Neural cell (in vitro differentiated cells): ENCODE measurements around the gene CLDN34. TPM values are rescaled to one million over a fixed set of nuclear protein-coding genes. Genes with fewer than 3 reads are reported as not detected.

Experiments used
- H2AFZ ChIP-seq: fragments of 200-600, 300-800 bp; sonication (generic), shearing (Covaris generic); 2 replicates; pipeline ENCODE4 v1.6.0; 2014; ENCODE audit warnings: low read depth, mild to moderate bottlenecking, antibody characterized with exemption, low read length, moderate library complexity
- H3F3A ChIP-seq: fragments of 200-600 bp; shearing (Covaris generic); 2 replicates; pipeline ENCODE4 v1.6.1; 2016; ENCODE audit warnings: mild to moderate bottlenecking, moderate library complexity, mixed read lengths, antibody characterized with exemption, low read length; ENCODE audit not compliant: insufficient read depth, poor library complexity, severe bottlenecking
- H3K27ac ChIP-seq: fragments of 200-600, 300-800 bp; sonication (generic), shearing (Covaris generic); 2 replicates; pipeline ENCODE4 v1.5.1; 2014; ENCODE audit warnings: mild to moderate bottlenecking, low read length, moderate library complexity
- H3K27me3 ChIP-seq: fragments of 300-800, 200-600 bp; sonication (generic), shearing (Covaris generic); 2 replicates; pipeline ENCODE4 v1.6.0; 2014; ENCODE audit warnings: mild to moderate bottlenecking, low read depth, low read length, moderate library complexity; ENCODE audit not compliant: insufficient read depth
- H3K36me3 ChIP-seq: fragments of 300-800, 200-600 bp; sonication (generic), shearing (Covaris generic); 2 replicates; pipeline ENCODE4 v1.5.1; 2014; ENCODE audit warnings: mild to moderate bottlenecking, antibody characterized with exemption, low read length, moderate library complexity; ENCODE audit not compliant: insufficient read depth
- H3K4me2 ChIP-seq: fragments of 300-800, 200-600 bp; sonication (generic), shearing (Covaris generic); 2 replicates; pipeline ENCODE4 v1.6.0; 2014; ENCODE audit warnings: mild to moderate bottlenecking, low read length
- H3K4me3 ChIP-seq: fragments of 300-800, 200-600 bp; sonication (generic), shearing (Covaris generic); 2 replicates; pipeline ENCODE4 v1.5.1; 2014; ENCODE audit warnings: mild to moderate bottlenecking, low read length, moderate library complexity
- H3K79me2 ChIP-seq: fragments of 200-600 bp; shearing (Covaris generic); replicated peaks from 2 replicates; pipeline ENCODE4 v1.6.0; 2014; ENCODE audit warnings: mild to moderate bottlenecking, low read length, moderate library complexity; ENCODE audit not compliant: insufficient read depth
- H3K9ac ChIP-seq: fragments of 300-800, 200-600 bp; sonication (generic), shearing (Covaris generic); 2 replicates; pipeline ENCODE4 v1.6.1; 2016; ENCODE audit warnings: mild to moderate bottlenecking, low read length, mixed read lengths
- H3K9me2 ChIP-seq: fragments of 200-600 bp; shearing (Covaris generic); 2 replicates; pipeline ENCODE4 v1.6.1; 2016; ENCODE audit warnings: mild to moderate bottlenecking, low read length, mixed read lengths; ENCODE audit not compliant: insufficient read depth
- H3K9me3 ChIP-seq: fragments of 200-600, 300-800 bp; sonication (generic), shearing (Covaris generic); 2 replicates; pipeline ENCODE4 v1.6.1; 2016; ENCODE audit warnings: mild to moderate bottlenecking, mixed run types, low read length, moderate library complexity, mixed read lengths
- H4K20me1 ChIP-seq: fragments of 200-600 bp; shearing (Covaris generic); 2 replicates; pipeline ENCODE4 v1.6.1; 2016; ENCODE audit warnings: mild to moderate bottlenecking, mixed run types; ENCODE audit not compliant: insufficient read depth
- EP300 ChIP-seq: fragments of 450-650 bp; conservative IDR thresholded peaks from 2 replicates; pipeline ENCODE4 v1.6.1; 2014; ENCODE audit warnings: antibody characterized with exemption, mild to moderate bottlenecking, moderate library complexity; ENCODE audit not compliant: poor library complexity, severe bottlenecking
- EZH2 ChIP-seq: fragments of 200-600, 300-800 bp; shearing (Covaris generic), sonication (generic); IDR thresholded peaks from 2 replicates; pipeline ENCODE4 v1.6.1; 2014; ENCODE audit warnings: antibody characterized with exemption, low read length, borderline replicate concordance, mild to moderate bottlenecking; ENCODE audit not compliant: insufficient read depth, poor library complexity, severe bottlenecking
- MXI1 ChIP-seq: fragments of 450-650 bp; conservative IDR thresholded peaks from 2 replicates; pipeline ENCODE4 v1.6.1; 2014; ENCODE audit warnings: antibody characterized with exemption, mild to moderate bottlenecking; ENCODE audit not compliant: poor library complexity, severe bottlenecking
- POLR2AphosphoS5 ChIP-seq: IDR thresholded peaks from 2 replicates; pipeline ENCODE4 v1.6.1; 2012
- RAD21 ChIP-seq: fragments of 450-650 bp; conservative IDR thresholded peaks from 2 replicates; pipeline ENCODE4 v1.6.1; 2014; ENCODE audit warnings: antibody characterized with exemption, mild to moderate bottlenecking, moderate library complexity
- SMC3 ChIP-seq: fragments of 450-650 bp; conservative IDR thresholded peaks from 2 replicates; pipeline ENCODE4 v1.6.1; 2014; ENCODE audit warnings: antibody characterized with exemption, mild to moderate bottlenecking, moderate library complexity; ENCODE audit not compliant: poor library complexity
- TAF1 ChIP-seq: IDR thresholded peaks from 2 replicates; pipeline ENCODE4 v1.6.1; 2012; ENCODE audit warnings: low read depth
- polyA plus RNA-seq: library from polyadenylated mRNA; depleted of rRNA; stranded (reverse); fragments of >200 nt; gene quantifications from 2 replicates; pipeline ENCODE4 v1.2.3, GENCODE V29; 2014
- TF ChIP-seq, protein P1 (sequence below): IDR thresholded peaks from 2 replicates; pipeline ENCODE4 v1.6.1; 2012; ENCODE audit warnings: borderline replicate concordance
- TF ChIP-seq, protein P2 (sequence below): fragments of 450-650 bp; IDR thresholded peaks from 2 replicates; pipeline ENCODE4 v1.5.1; 2014; ENCODE audit warnings: antibody characterized with exemption, mild to moderate bottlenecking, moderate library complexity; ENCODE audit not compliant: poor library complexity, severe bottlenecking

CLDN34 gene
- polyA plus RNA-seq, 1 donor from 2014 or later = not detected

DNA sequence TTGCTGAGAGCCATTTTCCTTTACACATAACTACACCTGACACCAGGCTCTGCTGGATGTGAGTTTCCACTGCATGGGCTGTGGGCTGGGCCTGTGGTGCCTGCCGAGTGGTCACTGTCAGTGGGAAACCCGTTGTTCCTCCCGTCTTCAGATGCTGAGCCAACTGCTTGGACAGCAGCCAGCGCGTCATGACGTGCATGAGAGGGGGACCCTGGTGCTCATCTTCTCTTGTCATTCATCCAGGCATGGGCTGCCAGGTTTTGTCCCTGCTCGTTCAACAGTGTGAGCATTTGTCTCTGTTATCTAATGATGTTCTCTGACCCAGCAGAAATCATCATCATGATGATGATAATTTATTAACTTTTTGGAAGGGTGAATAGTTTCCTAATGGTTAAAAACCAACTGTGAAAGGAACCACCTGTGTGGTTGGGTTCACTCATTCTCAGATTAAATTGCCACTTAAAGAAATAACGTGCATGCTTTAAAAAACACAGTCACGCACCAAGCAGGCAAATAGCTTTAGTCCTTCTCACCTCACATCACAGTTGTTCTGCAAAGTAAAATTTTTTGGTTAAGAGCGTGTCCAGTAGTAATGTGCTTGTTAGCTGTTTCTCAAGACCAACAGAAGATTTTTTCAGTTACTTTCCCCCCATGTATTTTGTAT, 19.9 kb upstream of the CLDN34 start:
- H3K27ac ChIP-seq = no peak overlapping the region
- TF ChIP-seq SMC3 (no peak), EZH2 (no peak), MXI1 (no peak), EP300 (no peak), RAD21 (no peak), TAF1 (no peak), POLR2AphosphoS5 (no peak)
- TF ChIP-seq, protein P1, sequence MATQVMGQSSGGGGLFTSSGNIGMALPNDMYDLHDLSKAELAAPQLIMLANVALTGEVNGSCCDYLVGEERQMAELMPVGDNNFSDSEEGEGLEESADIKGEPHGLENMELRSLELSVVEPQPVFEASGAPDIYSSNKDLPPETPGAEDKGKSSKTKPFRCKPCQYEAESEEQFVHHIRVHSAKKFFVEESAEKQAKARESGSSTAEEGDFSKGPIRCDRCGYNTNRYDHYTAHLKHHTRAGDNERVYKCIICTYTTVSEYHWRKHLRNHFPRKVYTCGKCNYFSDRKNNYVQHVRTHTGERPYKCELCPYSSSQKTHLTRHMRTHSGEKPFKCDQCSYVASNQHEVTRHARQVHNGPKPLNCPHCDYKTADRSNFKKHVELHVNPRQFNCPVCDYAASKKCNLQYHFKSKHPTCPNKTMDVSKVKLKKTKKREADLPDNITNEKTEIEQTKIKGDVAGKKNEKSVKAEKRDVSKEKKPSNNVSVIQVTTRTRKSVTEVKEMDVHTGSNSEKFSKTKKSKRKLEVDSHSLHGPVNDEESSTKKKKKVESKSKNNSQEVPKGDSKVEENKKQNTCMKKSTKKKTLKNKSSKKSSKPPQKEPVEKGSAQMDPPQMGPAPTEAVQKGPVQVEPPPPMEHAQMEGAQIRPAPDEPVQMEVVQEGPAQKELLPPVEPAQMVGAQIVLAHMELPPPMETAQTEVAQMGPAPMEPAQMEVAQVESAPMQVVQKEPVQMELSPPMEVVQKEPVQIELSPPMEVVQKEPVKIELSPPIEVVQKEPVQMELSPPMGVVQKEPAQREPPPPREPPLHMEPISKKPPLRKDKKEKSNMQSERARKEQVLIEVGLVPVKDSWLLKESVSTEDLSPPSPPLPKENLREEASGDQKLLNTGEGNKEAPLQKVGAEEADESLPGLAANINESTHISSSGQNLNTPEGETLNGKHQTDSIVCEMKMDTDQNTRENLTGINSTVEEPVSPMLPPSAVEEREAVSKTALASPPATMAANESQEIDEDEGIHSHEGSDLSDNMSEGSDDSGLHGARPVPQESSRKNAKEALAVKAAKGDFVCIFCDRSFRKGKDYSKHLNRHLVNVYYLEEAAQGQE = no peak
- TF ChIP-seq, protein P2, sequence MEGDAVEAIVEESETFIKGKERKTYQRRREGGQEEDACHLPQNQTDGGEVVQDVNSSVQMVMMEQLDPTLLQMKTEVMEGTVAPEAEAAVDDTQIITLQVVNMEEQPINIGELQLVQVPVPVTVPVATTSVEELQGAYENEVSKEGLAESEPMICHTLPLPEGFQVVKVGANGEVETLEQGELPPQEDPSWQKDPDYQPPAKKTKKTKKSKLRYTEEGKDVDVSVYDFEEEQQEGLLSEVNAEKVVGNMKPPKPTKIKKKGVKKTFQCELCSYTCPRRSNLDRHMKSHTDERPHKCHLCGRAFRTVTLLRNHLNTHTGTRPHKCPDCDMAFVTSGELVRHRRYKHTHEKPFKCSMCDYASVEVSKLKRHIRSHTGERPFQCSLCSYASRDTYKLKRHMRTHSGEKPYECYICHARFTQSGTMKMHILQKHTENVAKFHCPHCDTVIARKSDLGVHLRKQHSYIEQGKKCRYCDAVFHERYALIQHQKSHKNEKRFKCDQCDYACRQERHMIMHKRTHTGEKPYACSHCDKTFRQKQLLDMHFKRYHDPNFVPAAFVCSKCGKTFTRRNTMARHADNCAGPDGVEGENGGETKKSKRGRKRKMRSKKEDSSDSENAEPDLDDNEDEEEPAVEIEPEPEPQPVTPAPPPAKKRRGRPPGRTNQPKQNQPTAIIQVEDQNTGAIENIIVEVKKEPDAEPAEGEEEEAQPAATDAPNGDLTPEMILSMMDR = no peak

DNA sequence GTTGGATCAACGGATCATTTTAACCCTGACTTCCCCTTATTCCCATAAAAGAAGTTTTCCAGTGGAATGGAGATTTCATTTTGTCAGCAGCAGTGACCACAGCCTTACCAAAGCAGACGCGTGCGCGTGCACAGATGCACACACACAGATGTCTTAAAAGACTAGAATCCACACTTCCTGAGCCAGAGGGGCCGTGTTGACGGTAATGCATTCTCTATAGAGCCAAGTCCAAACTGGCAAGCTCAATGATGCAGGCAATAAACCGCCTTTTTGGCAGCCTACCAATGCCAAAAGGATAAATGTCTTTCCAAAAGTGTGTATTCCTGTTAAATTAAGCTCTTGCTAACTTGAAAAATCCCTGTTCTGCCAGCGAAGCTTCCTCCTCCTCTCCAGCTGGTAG, 18.8 kb upstream of the CLDN34 start:
- no peaks in the 10 kb centered on the region for H3K27me3 ChIP-seq
- H2AFZ ChIP-seq = no peak overlapping the region
- H3K4me2 ChIP-seq = no peak overlapping the region
- H3F3A ChIP-seq = no peaks in the 10 kb centered on the region
- no peaks in the 10 kb centered on the region for H3K79me2 ChIP-seq
- no peak overlapping the region for H3K4me3 ChIP-seq
- no peaks in the 10 kb centered on the region for H4K20me1 ChIP-seq
- H3K27ac ChIP-seq = no peak overlapping the region
- no peak overlapping the region for H3K9ac ChIP-seq
- H3K36me3 ChIP-seq = no peaks in the 10 kb centered on the region
- no peaks in the 10 kb centered on the region for H3K9me2 ChIP-seq
- TF ChIP-seq, protein P1 = no peak
- TF ChIP-seq SMC3 (no peak), TAF1 (no peak), RAD21 (no peak), POLR2AphosphoS5 (no peak), MXI1 (no peak), EP300 (no peak), EZH2 (no peak)
- TF ChIP-seq, protein P2 = no peak
- no peaks in the 10 kb centered on the region for H3K9me3 ChIP-seq

More for the DNA sequence above, 19.9 kb upstream of the CLDN34 start:
- Histone ChIP-seq H3K9me2 (no peaks in the 10 kb centered on the region), H3F3A (no peaks in the 10 kb centered on the region), H2AFZ (no peak overlapping the region), H4K20me1 (no peaks in the 10 kb centered on the region), H3K79me2 (no peaks in the 10 kb centered on the region), H3K4me2 (no peak overlapping the region), H3K9ac (no peak overlapping the region), H3K27me3 (no peaks in the 10 kb centered on the region), H3K9me3 (no peaks in the 10 kb centered on the region), H3K36me3 (no peaks in the 10 kb centered on the region), H3K4me3 (no peak overlapping the region)
